OCI-LY3 (cell line): ENCODE data around the gene MAMDC2.

Source experiments
- CTCF ChIP-seq: fragments of 200-600, 300-600 bp; sonication (generic); IDR thresholded peaks from 2 replicates; pipeline ENCODE4 v1.5.1; 2014; ENCODE audit warnings: antibody characterized with exemption, low read length, low read depth
- EZH2phosphoT487 ChIP-seq: fragments of 200-600 bp; shearing (Covaris generic); IDR thresholded peaks from 2 replicates; pipeline ENCODE4 v1.6.1; 2018; ENCODE audit warnings: antibody characterized with exemption, mixed run types, low read depth

DNA sequence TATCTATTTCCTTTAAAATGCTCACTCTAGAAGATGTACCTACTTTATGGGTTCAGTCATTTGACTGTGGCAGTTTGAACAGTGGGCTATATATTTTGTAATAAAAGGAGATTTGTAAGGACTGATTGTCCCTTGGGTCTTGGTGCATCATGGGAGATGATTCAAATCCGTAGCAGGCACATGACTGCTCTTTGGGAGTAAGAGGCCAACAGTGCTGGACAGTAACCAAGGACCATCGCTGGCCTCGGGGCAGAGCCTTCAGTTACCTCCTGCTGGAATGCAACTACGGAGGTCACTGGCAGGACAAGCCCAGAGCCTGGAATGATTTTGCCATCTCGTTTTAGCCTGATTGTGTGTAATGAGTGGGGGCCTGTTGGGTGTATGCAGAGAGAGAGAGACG lies 7.0 kb upstream of the MAMDC2 start:
- TF ChIP-seq CTCF (no peak), EZH2phosphoT487 (no peak)
